Tibial nerve (tissue), 4 donors: Measurements from ENCODE around the gene PPP3CB. TPM values are rescaled to one million over a fixed set of nuclear protein-coding genes. Genes with fewer than 3 reads are reported as not detected.

Source experiments
- DNase-seq, 2 donors: peaks; one replicate each; pipeline ENCODE4 v3.0.0-alpha.2; 2019; ENCODE audit warnings: low spot score in 2 of 2
- H3K27ac ChIP-seq, 4 donors: fragments of 200-600 bp; sonication (generic) in 3 of 4; one replicate each; pipeline ENCODE4 v1.5.1; 2017 to 2019; ENCODE audit warnings: mild to moderate bottlenecking in 1 of 4
- H3K27me3 ChIP-seq, 2 donors: fragments of 200-600 bp; sonication (generic) in 1 of 2; one replicate each; pipeline versions ENCODE4 v1.5.1 to v1.6.0; 2017 to 2019
- H3K36me3 ChIP-seq, 3 donors: fragments of 200-600 bp; sonication (generic); one replicate each; pipeline ENCODE4 v1.5.1; 2018 to 2019
- H3K4me1 ChIP-seq, 4 donors: fragments of 200-600 bp; sonication (generic) in 3 of 4; one replicate each; pipeline ENCODE4 v1.5.1; 2017 to 2019
- H3K4me3 ChIP-seq, 4 donors: fragments of 200-600 bp; sonication (generic) in 3 of 4; one replicate each; pipeline ENCODE4 v1.5.1; 2017 to 2019; ENCODE audit warnings: mild to moderate bottlenecking in 1 of 4, moderate library complexity in 1 of 4
- H3K9me3 ChIP-seq, 4 donors: fragments of 200-600 bp; sonication (generic) in 3 of 4; one replicate each; pipeline ENCODE4 v1.5.1; 2017 to 2019
- EP300 ChIP-seq, 2 donors: sonication (generic); formaldehyde crosslinking; IDR thresholded peaks; one replicate each; pipeline ENCODE4 v1.6.1; 2017; ENCODE audit warnings: antibody characterized with exemption in 2 of 2, mild to moderate bottlenecking in 1 of 2
- POLR2A ChIP-seq, 2 donors: fragments of 450-650 bp; IDR thresholded peaks; one replicate each; pipeline ENCODE4 v1.6.1; 2017; ENCODE audit warnings: antibody characterized with exemption in 2 of 2, mild to moderate bottlenecking in 2 of 2, moderate library complexity in 2 of 2
- WGBS, 2 donors: methylation state at CpG; one replicate each; pipeline ENCODE4 v1.1.5; 2018; 5-methylcytosine and 5-hydroxymethylcytosine counted together
- total RNA-seq, 4 donors: library from RNA; depleted of rRNA; stranded (reverse); fragments of >200 nt; gene quantifications; one replicate each; pipeline ENCODE4 v1.1.0, GENCODE V29; 2016
- TF ChIP-seq, protein P1 (sequence below), 5 experiments: fragments of 200-600 bp in 3 of 5; fragments of 450-650 bp in 2 of 5; sonication (generic) in 3 of 5; IDR thresholded peaks; one replicate each; pipeline ENCODE4 v1.5.1; 2016 to 2019; ENCODE audit warnings: antibody characterized with exemption in 5 of 5, mild to moderate bottlenecking in 3 of 5, moderate library complexity in 2 of 5

Gene PPP3CB
- total RNA-seq, 4 donors from 2014 or later = 47.1 to 75.6 (median 68.0) TPM

DNA sequence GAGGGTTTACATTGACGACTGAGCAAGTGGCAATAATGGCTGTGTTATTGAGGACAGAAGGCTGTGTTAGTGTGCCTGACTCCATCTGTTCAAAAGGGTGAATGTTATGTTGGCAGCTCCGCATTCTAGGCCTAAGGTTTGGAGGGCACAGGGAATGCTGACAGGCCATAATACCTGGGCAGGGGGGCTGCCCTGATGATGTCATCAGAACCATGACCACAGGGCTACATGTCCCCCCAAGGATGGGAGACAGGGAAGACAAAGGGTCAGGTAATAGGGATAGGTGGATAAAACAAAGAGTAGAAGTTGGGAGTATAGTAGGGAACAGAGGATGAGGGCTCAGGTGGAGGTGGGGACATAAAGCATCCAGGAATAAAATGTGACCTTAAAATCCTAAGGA, 1.8 kb upstream of the PPP3CB start:
- peaks cover 0 to 55% (median 0%) of the 10 kb centered on the region in 3 donors for H3K36me3 ChIP-seq
- WGBS, 2 donors = 65 to 76% methylated on average over 2 of the region's 2 CpGs
- DNase-seq = no peak
- TF ChIP-seq EP300 (IDR thresholded peaks at IDR 0.05) (no peak), POLR2A (IDR thresholded peaks at IDR 0.05) (no peak)
- TF ChIP-seq, protein P1, sequence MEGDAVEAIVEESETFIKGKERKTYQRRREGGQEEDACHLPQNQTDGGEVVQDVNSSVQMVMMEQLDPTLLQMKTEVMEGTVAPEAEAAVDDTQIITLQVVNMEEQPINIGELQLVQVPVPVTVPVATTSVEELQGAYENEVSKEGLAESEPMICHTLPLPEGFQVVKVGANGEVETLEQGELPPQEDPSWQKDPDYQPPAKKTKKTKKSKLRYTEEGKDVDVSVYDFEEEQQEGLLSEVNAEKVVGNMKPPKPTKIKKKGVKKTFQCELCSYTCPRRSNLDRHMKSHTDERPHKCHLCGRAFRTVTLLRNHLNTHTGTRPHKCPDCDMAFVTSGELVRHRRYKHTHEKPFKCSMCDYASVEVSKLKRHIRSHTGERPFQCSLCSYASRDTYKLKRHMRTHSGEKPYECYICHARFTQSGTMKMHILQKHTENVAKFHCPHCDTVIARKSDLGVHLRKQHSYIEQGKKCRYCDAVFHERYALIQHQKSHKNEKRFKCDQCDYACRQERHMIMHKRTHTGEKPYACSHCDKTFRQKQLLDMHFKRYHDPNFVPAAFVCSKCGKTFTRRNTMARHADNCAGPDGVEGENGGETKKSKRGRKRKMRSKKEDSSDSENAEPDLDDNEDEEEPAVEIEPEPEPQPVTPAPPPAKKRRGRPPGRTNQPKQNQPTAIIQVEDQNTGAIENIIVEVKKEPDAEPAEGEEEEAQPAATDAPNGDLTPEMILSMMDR (IDR thresholded peaks at IDR 0.05) = no peak
- no peaks in the 10 kb centered on the region for H3K27me3 ChIP-seq
- peaks cover 0 to 34% (median 24%) of the 10 kb centered on the region in 4 donors for H3K4me1 ChIP-seq
- H3K4me3 ChIP-seq = no peak overlapping the region
- H3K27ac ChIP-seq = no peak overlapping the region
- no peaks in the 10 kb centered on the region for H3K9me3 ChIP-seq

DNA sequence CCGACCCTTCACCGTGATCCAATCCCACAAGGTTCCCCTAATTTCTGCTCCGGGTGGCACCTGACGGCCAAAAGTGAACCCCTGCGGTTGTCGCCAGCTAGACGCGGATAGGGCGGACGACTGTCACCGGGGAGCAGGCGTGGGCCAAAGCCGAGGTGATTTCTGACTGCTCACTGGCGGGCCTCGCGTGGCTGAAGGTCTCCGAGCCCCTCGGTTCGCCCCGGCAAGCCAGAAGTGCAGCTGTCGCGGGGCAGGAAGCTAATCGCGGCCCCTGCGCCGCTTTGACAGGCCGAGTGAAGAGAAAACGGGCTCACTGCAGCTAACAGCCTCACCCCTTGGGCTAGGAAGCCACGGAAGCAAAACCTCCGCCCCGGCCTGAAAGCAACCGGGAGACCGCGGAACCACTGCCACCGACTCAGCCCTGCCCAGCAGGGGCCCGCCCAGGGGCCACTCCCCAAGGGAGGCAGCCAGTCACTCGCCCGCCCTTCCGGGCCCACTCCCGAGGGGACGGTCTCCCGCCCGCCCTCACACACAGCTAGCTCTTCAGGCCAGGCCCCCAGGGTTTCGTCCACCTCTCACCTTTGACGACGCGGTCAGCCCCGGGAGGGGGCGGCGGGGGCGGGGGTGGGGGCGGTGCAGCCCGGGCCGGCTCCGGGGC, 469 bp downstream of the PPP3CB start:
- H3K27me3 ChIP-seq = no peaks in the 10 kb centered on the region
- peaks cover 0 to 48% (median 30%) of the 10 kb centered on the region in 4 donors for H3K4me1 ChIP-seq
- H3K9me3 ChIP-seq = no peaks in the 10 kb centered on the region
- H3K27ac ChIP-seq = peak overlapping the region; percentile 89 to 97 (median 94)
- H3K36me3 ChIP-seq = peaks cover 0 to 34% (median 0%) of the 10 kb centered on the region in 3 donors
- TF ChIP-seq, protein P1 (IDR thresholded peaks at IDR 0.05) = no peak
- TF ChIP-seq EP300 (IDR thresholded peaks at IDR 0.05) = peak in 1 of 2 donors; percentile 75
- TF ChIP-seq POLR2A (IDR thresholded peaks at IDR 0.05) = peak in 1 of 2 donors; percentile 52
- WGBS, 2 donors = 1% methylated on average over 24 to 29 of the region's 55 CpGs
- peak; percentile 65 to 67 for DNase-seq
- peak overlapping the region; percentile 69 to 93 (median 86) for H3K4me3 ChIP-seq

DNA sequence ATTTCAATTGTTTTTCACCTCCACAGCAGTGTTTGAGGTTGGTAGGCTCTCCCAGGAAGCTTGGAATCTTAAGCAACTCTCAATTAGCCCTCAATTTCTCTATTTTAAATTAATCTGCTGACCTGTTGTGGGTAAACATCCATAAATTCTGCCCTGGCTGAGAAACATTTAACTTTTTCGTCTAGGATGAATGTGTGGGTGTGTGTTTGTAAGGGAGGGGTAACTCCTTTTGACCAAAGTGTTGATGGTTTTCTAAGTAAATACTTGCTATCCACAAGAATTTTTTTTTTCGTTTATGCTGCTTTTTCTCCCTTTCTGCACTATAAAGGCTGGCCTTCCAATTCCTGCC, 973 bp downstream of the PPP3CB start:
- H3K9me3 ChIP-seq = no peaks in the 10 kb centered on the region
- WGBS, 2 donors = 0% methylated on average over 2 of the region's 2 CpGs
- peaks cover 0 to 53% (median 30%) of the 10 kb centered on the region in 4 donors for H3K4me1 ChIP-seq
- peak overlapping the region; percentile 89 to 97 (median 94) for H3K27ac ChIP-seq
- H3K4me3 ChIP-seq = peak overlapping the region; percentile 69 to 93 (median 86)
- peaks cover 0 to 29% (median 0%) of the 10 kb centered on the region in 3 donors for H3K36me3 ChIP-seq
- no peak for TF ChIP-seq POLR2A (IDR thresholded peaks at IDR 0.05)
- TF ChIP-seq EP300 (IDR thresholded peaks at IDR 0.05) = no peak
- TF ChIP-seq, protein P1 (IDR thresholded peaks at IDR 0.05) = no peak
- H3K27me3 ChIP-seq = no peaks in the 10 kb centered on the region
- DNase-seq = no peak

DNA sequence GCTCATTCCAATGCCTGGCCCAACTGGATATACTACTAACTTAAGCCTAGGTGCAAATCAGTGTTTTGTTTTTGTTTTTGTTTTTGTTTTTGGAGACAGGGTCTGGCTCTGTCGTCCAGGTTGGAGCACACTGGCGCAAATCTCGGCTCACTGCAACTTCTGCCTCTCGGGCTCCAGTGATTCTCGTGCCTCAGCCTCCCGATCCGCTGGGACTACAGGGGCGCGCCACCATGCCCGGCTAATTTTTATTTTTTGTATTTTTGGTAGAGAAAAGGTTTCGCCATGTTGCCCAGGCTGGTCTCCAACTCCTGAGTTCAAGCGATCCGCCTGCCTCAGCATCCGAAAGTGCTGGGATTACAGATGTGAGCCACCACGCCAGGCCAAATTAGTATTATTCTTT, 1.6 kb downstream of the PPP3CB start:
- Histone ChIP-seq H3K9me3 (no peaks in the 10 kb centered on the region), H3K27me3 (no peaks in the 10 kb centered on the region), H3K4me3 (peak overlapping the region in 3 of 4 donors; percentile 82 to 93 (median 91)), H3K4me1 (peaks cover 0 to 59% (median 30%) of the 10 kb centered on the region in 4 donors), H3K27ac (peak overlapping the region in 2 of 4 donors; percentile 93 to 97), H3K36me3 (peaks cover 0 to 23% (median 0%) of the 10 kb centered on the region in 3 donors)
- no peak for DNase-seq
- 87 to 92% methylated on average over 15 of the region's 15 CpGs for WGBS, 2 donors
- TF ChIP-seq EP300 (IDR thresholded peaks at IDR 0.05) (no peak), POLR2A (IDR thresholded peaks at IDR 0.05) (no peak)
- TF ChIP-seq, protein P1 (IDR thresholded peaks at IDR 0.05) = no peak

DNA sequence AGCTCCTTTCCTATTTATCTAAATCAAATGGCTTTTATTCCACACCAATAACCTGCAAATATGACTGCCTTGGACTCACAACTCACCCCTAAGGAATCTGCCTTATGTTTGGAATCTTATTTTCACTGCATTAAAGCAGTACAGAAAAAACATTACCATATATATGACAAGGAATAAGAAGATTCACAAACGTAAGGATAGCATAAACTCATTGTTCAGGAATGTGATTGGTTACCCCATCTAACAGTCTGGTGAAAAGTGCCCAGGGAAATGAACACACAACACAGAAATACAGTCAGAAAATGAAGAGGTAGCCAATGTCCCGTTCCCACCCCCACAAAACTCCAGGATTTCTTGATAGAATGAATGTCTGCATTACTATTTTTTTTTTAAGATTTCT, 2.0 kb downstream of the PPP3CB start:
- Histone ChIP-seq H3K36me3 (peaks cover 0 to 18% (median 0%) of the 10 kb centered on the region in 3 donors), H3K4me3 (peak overlapping the region in 2 of 4 donors; percentile 91 to 93), H3K27me3 (no peaks in the 10 kb centered on the region), H3K9me3 (no peaks in the 10 kb centered on the region), H3K27ac (peak overlapping the region in 2 of 4 donors; percentile 20 to 29), H3K4me1 (peaks cover 0 to 59% (median 30%) of the 10 kb centered on the region in 4 donors)
- WGBS, 2 donors = 19 to 23% methylated on average over 2 of the region's 2 CpGs
- no peak for DNase-seq
- TF ChIP-seq, protein P1 (IDR thresholded peaks at IDR 0.05) = no peak
- TF ChIP-seq EP300 (IDR thresholded peaks at IDR 0.05) = no peak
- no peak for TF ChIP-seq POLR2A (IDR thresholded peaks at IDR 0.05)
